HG03045 (cell line): ENCODE data around the gene BMPER.
"Not testable (repeated sequence)": the region's sequence is repeated elsewhere in the genome, so short reads cannot be mapped to it uniquely, and the experiment has no call there.

Source experiments
- ATAC-seq: cut with Tn5 transposase; IDR thresholded peaks from one replicate; pipeline ENCODE4 v1.9.1; 2021; ENCODE audit warnings: mild to moderate bottlenecking, moderate library complexity; ENCODE audit not compliant: unreplicated experiment

The BMPER gene

GRCh38 chr7:34165466-34165865 lies 260.1 kb downstream of the BMPER start:
- no peak for ATAC-seq

GRCh38 chr7:34165927-34166550 lies 260.7 kb downstream of the BMPER start:
- no peak for ATAC-seq

- no peak for ATAC-seq
Measured at GRCh38 chr7:34168013-34168412, 262.7 kb downstream of the BMPER start.

GRCh38 chr7:34174688-34175616 lies 269.6 kb downstream of the BMPER start:
- ATAC-seq = not testable (repeated sequence)

- ATAC-seq = no peak
Measured at GRCh38 chr7:34175837-34176236, 270.5 kb downstream of the BMPER start.

GRCh38 chr7:34177476-34177875 lies 272.1 kb downstream of the BMPER start:
- no peak for ATAC-seq

- ATAC-seq = no peak
Measured at GRCh38 chr7:34181271-34181958, 276.1 kb downstream of the BMPER start.

- no peak for ATAC-seq
Measured at GRCh38 chr7:34184466-34184865, 279.1 kb downstream of the BMPER start.

- no peak for ATAC-seq
Measured at GRCh38 chr7:34187798-34188307, 282.5 kb downstream of the BMPER start.

GRCh38 chr7:34189031-34189430 lies 283.7 kb downstream of the BMPER start:
- ATAC-seq = no peak

- no peak for ATAC-seq
Measured at GRCh38 chr7:34190299-34190698, 285.0 kb downstream of the BMPER start.

- no peak for ATAC-seq
Measured at GRCh38 chr7:34191162-34191561, 285.8 kb downstream of the BMPER start.

GRCh38 chr7:34191771-34192479 lies 286.6 kb downstream of the BMPER start:
- ATAC-seq = no peak

- no peak for ATAC-seq
Measured at GRCh38 chr7:34192906-34193305, 287.6 kb downstream of the BMPER start.

GRCh38 chr7:34198231-34198641 lies 292.9 kb downstream of the BMPER start:
- no peak for ATAC-seq
